Measurements from ENCODE around the gene MND1.

MND1 gene, protein sequence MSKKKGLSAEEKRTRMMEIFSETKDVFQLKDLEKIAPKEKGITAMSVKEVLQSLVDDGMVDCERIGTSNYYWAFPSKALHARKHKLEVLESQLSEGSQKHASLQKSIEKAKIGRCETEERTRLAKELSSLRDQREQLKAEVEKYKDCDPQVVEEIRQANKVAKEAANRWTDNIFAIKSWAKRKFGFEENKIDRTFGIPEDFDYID

DNA sequence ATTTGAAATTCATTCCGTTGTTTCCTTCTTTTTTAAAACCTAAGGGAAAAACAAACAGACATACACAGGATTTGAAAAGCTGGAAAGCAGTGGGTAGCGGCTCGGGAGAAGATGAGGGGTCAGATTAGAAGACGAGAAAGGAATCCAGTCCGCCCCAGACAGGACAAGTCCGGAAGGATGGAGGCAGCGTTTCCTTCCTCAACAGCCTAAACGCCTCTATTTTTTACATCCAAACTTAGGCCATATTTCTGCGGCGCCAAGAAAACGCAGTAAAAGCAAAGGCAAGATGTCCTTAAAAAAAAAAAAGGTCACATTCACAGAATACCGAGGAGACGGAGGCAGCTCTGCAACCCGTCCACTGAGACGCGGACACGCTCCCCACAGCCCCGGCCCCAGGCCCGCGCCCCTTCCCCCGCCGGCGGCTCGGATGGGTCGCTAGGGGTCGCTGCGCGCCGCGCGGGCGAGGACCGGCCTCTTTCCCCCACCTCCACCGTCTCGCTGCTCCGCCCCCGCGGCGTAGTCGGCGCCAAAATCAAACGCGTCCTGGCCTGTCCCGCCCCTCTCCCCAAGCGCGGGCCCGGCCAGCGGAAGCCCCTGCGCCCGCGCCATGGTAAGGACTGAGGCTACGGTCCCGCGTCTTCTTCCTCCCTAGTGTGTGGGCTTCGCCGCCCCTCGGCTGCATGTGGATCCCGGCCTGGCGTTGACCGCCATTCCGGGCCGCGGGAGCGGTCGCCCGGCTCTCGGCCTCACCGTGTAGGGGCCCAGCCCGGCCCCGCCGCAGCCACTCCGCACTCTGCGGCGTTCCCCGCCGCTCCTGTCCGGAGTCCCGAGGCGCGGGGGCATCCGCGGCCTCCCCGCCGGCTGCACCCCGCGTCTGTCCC lies at the start of gene MND1:
TSS of gene MND1 (plus strand) at position 558 of the 881 bp plus-strand sequence. CDS start at position 608, 50 bp downstream.
- DNase-seq (ENCODE audit: low read depth in 2 of 2): peak; percentile 79 to 81

DNA sequence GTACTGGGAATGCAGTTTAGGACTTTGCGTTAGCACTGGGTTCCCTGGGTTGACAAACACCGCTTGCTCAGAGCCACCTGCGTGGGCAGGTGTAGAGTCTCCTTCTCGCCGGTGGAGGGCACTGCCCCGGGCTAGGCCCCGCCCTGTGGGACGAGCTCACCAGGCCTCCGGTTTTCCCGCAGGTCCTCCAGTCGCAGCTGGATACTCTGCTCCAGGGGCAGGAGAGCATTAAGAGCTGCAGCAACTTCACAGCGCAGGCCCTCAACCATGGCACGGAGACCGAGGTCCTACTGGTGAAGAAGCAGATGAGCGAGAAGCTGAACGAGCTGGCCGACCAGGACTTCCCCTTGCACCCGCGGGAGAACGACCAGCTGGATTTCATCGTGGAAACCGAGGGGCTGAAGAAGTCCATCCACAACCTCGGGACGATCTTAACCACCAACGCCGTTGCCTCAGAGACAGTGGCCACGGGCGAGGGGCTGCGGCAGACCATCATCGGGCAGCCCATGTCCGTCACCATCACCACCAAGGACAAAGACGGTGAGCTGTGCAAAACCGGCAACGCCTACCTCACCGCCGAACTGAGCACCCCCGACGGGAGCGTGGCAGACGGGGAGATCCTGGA lies 49.2 kb upstream of the MND1 start:
- no peak for DNase-seq (ENCODE audit: low read depth in 2 of 2)

DNA sequence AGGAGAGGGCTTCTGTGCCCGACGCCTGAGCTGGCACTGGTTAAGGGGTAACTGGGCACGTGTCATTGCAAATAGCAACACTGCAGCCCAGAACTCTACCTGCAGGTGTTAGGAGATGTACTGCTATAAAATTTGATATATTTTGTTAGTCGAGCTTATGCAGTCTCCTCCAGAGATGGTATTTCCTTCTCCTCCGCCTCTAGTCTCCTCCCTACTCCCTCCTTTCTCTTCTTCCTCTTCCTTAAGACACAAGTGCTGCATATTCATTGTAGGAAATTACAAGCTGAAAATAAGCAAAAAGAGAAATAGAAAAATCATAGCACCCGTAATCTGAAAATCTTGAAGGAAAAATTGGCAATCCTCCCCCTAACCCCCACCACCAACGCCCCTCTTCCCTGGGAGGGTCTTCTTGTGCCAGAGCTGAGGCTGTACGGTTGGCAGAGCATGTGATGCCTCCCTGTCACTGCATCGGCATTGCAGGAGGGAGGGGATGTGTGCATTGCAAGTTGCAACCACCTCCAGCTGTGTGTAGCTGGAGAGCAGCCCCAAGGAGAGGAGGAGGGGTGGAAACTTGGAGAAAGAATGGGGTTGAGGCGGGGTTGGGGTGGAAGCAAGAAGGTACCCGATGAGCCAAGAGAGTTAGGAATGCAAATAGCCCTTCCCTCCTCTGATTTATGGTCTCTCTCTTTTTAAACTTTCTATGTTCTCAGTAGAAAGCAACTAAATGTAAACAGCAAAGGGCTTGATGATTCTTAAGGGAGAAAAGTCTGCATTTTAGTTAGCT lies 48.3 kb upstream of the MND1 start:
- no peak for DNase-seq (ENCODE audit: low read depth in 2 of 2)

DNA sequence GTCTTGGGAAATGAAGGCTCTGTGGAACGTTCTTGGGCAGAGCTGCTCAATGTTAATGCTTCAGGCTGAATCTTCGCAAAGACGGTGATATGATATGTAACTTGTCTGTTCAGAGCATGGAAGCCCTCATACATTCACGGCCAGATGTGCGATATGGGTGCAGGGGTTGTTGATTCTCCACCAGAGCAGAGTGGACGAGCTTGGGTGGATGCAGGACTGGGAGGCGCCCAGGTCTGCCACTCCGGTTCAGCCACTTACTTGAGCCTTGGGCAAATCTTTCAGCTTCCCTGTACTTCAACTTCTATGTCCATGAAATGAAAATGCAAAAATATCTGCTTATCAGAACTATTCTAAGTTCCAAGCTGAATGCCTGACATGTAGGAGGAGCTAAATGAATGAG lies 47.4 kb upstream of the MND1 start:
- DNase-seq (ENCODE audit: low read depth in 2 of 2): no peak

DNA sequence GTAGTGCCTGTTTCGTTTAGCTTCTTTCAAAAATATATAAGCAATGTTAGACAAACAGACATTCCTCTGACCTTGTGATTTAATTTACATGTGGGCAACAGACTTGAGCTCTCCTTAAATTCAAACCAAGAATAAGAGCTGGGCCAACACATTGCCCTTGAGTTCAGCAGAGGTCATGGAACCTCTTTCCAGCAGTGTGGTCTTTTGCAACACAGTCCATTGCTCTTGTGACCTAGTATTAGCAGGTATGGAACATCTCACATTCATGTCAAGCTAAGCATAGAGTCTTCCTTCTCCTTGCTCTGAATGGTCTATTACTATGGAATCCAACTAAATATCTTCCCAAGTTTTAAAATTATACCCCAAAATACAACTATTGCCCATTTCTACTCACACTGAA lies 33.7 kb upstream of the MND1 start:
- DNase-seq (ENCODE audit: low read depth in 2 of 2): no peak

DNA sequence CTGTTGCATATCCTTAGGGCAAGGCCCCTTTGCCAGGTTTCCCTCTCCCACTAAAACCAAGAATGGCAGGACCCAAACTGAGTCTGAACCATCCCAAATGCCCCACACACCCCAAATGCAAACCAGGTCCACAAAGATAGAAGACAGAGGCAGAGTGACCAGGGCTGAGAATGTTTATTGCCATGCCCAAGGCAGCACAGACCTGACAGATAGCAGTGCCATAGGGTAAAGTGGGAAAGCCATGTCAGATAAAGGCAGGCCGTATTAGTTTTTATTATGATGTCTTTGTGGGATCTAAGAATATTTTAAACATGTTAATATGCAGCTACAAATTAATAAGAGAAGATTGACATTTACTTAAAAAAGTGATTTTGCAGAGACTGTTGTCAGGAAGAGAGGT lies 29.6 kb upstream of the MND1 start:
- no peak for DNase-seq (ENCODE audit: low read depth in 2 of 2)

DNA sequence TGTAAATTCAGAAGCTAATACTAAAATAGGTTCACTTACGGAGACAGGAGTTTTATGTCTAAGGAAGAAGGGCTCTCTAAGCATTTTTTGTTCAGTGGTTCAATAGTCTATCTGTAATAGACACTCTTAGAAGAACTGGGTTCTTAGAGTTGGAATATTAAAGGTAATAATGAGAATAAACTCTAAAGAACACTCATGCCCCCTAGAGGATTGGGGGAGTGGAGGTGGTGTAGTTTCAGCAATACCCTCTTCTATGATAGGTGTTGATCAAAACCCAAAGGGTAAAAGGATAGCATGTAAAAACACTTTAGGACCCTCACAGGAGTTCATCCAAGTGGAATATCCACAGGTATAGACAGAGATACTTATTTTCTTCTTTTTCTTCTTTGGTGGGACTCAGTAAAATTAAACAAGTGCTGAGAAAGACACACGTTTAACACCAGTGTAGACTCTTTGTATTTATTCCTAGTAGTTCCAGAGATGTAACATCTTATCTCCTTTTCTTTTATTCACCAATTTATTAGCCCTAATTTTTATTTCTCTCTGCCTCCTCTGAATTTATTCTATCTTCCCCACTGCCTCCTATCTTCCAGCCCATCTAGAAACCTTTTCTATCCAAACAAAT lies 25.7 kb upstream of the MND1 start:
- no peak for DNase-seq (ENCODE audit: low read depth in 2 of 2)

DNA sequence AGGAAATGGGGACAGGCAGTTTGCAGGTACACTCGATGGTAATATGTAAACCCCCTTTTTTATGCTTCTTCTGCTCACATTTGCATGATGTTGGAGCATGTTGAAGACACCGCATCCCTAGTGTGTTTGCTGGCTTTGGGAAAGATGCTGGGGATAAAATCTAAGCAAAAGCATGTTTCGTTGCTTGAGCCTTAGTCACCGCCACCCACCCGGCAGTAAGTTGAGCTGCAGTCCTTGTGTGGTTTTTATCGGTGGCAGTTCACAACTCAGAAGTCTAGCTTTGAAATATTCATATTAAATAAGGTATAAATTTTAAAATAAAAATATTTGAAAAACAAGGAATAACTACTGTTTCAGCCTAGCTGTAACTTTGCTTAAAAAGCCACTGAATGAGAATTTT lies 21.7 kb upstream of the MND1 start:
- DNase-seq (ENCODE audit: low read depth in 2 of 2): no peak

DNA sequence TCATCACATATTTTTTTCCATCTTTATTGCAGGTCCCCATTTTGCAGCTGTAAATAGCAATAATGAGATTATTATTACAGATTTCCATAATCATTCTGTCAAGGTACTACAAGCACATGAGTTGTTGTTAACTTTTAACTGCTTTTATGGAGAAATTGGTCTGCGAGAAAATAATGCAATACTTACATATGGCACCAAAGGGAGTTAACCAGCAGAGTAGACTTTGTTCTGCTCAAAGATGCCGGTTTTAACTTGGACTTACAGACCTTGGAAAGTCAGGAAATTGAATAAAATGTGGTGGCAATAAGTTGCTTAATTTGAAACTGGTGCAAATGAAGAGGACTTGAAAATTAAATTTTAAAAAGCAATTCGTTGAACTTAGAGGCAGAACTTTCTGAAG lies 20.4 kb upstream of the MND1 start:
- DNase-seq (ENCODE audit: low read depth in 2 of 2): no peak

DNA sequence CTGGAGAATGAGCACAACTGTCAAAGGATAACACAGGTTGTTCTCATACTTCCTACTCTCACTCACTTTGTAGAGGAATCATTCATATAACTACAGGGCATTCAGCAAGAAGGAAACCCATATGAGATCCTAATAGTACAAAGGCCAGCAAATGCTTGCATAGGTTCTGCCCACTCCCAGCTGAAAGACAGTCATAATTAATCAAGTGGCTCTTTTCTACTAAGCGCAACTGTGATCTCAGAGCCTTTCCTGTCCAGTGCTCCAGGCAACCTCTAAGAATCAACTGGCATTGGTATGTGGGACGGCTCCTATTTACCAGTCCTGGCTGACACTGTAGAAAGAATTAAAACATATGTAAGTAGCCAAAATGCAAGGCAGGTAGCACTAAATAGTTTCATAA lies 18.9 kb upstream of the MND1 start:
- DNase-seq (ENCODE audit: low read depth in 2 of 2): no peak

DNA sequence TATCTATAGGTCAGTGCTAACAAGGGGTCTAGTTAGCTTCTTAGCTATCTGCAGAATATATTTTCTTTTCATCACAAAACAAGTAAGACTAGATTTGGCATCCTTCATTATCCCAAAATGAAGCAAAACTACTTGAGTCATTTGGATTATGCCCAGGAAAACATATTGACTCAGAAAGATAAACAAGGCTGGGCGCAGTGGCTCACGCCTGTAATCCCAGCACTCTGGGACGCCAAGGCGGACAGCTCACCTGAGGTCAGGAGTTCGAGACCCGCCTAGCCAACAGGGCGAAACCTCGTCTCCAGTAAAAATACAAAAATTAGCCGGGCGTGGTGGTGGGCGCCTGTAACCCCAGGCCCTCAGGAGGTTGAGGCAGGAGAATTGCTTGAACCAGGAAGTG lies 18.0 kb upstream of the MND1 start:
- DNase-seq (ENCODE audit: low read depth in 2 of 2): no peak

DNA sequence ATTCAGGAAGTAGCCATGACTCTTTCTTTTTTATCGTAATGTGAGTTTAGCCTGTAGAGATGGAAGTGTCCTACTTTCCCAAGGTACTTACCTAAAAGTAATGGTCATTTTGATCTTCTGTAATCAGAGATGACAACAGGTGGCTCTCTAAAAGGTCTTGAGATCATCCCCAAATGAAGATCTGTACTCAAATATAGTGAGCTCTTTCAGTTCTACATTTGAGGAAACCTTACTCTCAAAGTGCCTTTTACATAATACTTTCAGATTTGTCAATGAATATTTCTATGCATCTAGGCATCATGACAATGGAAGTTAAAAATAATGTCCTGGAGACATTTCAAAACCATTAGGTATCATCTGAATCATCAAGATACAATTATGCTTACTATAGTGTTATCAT lies 17.2 kb upstream of the MND1 start:
- DNase-seq (ENCODE audit: low read depth in 2 of 2): no peak

DNA sequence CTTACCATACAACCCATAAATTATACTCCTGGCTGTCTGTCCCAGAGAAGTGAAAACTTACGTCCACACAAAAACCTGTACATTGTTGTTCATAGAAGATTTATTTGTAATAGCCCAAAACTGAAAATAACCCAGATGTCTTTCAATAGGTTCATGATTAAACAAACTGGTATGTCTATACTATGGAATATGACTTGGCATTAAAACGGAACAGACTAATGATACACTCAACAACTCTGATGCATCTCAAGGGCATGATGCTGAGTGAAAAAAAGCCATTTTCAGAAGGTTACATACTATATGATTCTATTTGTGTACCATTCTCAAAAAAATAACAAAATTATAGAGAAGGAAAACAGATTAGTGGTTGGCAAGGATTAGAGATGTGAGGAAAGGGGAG lies 11.6 kb upstream of the MND1 start:
- no peak for DNase-seq (ENCODE audit: low read depth in 2 of 2)

DNA sequence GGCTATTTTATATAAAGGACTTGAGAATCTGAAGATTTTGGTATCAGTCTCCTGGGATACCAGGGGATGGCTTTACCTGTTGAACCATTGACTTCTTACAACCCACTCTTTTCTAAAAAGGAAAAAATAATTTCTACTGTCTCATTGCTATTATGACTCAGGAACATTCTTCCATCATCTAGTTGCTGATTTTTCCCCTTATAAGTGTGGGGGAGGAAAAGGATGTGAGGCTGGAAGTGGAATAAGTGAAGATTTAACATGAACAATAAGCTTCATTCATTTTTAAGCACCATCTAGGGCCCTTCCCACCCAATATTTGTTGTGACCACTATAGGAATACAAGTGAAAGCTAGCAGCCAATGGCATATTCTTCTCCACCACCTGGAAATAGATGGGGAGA lies 10.6 kb upstream of the MND1 start:
- DNase-seq (ENCODE audit: low read depth in 2 of 2): no peak

DNA sequence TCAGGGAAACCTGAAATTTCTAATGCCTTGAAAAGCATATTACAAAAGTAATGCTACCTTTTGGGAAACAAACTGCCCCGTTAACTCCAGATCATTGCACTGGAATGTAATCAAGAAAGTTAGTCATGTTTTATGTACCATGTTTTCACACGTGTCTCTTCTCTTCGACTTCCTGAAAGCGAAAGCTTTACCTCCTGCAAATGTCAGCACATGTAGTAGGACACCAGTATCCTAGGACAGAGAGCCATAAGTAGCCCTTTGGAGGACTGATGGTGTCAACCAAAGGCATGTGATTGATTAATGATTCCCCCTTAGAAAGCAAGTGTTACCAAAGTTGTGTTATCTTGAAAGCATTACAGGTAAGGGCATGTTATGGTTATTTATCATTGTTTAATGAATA lies 8.8 kb upstream of the MND1 start:
- no peak for DNase-seq (ENCODE audit: low read depth in 2 of 2)

DNA sequence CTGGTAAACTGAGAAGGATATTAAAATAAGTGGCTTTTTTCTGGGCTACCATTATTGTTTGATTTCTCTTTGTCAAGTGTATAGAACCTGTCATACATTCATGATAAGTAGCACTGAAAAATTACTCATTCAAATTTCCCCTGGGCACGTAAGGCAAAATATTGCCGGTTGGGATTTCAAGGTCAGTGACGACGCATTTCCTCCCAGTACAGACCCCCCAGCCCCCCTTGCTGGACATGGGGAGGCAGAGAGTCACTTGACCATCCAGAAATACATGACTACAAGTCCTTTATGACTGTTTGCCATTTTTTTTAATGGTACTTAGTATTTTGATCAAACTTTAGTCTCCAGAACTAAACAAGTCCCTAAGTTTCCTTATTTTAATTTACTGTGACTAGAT lies 6.8 kb upstream of the MND1 start:
- DNase-seq (ENCODE audit: low read depth in 2 of 2): no peak

DNA sequence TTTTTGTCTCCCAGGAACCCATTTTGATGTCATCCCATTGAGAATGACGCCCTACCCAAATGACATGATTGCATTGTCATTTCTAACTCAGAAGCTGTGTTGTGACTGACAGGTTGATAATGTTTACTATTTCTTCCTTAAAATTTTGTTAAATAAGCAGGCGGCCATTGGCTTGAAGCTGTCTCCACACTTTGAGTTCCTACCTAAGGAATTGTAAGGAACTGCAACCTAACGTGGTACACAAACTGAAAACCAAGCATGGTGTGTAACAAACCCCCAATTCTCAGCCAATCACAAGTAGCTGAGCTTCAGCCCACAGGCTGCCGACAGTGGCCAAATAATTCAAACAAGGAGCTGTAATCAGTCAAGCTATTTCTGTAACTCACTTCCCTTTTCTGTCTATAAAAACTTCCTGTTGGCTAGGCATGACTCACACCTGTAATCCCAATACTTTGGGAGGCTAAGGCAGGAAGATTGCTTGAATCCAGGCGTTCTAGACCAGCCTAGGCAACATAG lies 2.9 kb upstream of the MND1 start:
- no peak for DNase-seq (ENCODE audit: low read depth in 2 of 2)

DNA sequence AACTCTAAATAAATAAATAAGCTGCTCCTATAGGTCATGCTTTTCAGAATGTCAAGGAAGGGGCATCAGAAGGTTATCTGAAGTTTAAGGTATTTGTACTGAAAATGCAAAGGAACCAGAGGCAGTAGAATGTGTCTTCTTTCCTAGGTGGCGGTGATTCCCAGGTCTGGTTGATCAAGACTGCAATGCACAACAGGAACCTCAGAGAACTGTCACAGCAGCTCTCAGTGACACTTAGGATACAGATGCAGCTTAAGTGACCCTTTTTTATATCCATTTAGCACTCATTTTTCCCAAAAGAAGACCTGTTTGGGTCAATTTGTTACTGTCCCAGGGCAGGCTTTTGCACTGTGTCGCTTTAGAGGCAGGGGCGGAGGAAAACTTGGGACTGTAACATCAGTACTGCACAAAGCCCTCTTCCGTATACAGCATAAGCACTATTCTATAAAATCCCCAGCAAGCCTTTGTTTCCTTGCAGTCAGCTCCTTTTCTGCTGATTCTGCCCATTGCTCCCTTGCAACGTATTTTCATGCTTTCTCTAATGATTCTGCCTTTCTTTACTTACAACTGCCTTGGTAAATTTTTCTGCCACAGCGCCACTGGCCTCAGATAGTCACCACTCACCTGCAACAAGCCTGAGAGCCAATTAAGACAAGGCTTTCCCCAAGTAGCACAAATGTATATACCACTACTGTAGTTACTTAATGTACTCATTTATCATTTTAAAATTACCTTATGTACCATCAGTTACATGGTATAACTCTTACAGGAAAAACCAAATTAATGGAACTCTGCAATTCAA lies 1.5 kb upstream of the MND1 start:
- no peak for DNase-seq (ENCODE audit: low read depth in 2 of 2)

DNA sequence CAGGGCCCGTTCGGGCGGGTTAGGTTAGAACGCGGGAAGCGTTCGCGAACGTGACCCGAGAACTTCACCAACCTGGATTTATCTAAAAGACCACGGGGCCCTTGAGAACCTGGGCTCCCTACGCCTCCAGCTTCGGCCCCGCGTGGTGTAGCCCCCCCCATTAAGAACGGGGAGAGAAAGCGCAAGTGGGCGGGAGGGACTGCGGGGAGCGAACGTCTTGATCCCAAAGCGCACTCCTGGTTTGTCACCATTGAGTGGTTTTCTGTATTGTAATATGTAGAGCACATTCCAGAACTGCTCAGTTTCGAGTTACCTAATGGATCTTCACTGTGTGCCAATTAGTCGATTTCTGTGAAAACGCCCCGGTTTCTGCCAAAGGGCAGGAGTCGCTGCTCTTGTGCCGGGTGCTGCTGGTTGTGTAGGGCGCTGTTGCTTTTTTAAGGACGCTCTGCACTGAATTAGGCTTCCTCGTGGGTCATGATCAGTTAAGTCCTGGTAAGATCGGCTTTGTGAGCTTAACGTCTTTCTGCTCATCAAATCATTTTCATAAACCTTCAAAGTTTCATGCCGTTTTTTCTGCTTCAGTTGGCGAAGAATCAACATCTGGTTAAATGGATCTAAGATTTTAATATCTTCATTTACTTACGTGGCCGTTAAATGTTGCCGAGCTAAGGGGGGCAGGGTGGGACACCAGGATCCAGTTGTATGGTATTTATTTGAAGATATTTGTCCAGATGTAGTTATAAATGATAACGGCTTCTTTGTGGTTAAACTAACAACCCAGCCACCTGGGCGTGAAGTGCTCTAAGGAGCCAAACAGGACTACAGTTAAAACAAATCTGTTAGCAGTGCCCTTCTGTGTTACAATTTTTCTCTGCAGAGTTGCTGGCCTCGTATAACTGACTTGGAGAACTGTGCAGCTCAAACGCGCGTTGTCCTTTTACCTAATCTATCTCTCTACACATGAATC lies 809 bp downstream of the MND1 start:
- DNase-seq (ENCODE audit: low read depth in 2 of 2): peak in 1 of 2 donors; percentile 15

DNA sequence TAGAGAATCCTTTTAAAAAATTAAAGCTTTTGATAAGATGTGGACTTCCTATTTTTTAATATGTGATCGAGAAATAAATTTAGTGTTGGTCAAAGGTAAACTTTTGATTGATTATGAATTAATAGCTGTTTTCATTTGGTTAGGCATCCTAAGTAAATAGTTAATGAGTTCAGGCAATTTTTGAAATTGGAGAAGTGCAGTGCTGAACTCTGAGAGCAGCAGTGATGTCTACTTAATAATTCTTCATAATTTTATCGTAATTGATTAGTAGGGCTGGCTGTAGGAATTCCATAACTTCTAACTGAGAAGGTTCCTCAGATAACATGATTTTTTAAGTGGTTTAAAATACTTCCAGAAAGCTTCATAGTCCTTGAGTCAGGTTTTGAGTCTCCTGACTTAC lies 1.5 kb downstream of the MND1 start:
- no peak for DNase-seq (ENCODE audit: low read depth in 2 of 2)
